HL-60 (cell line): ENCODE data around the gene MAPK11.

ENCODE experiments used
- GABPA ChIP-seq: IDR thresholded peaks from 2 replicates; pipeline ENCODE4 v1.6.1; 2012; ENCODE audit warnings: low read depth
- POLR2AphosphoS5 ChIP-seq: IDR thresholded peaks from 2 replicates; pipeline ENCODE4 v1.6.1; 2012; ENCODE audit warnings: low read depth
- TF ChIP-seq, protein P1 (sequence below): IDR thresholded peaks from one replicate; pipeline ENCODE4 v1.5.1; 2011; ENCODE audit warnings: low read length, control low read depth, inconsistent platforms; ENCODE audit not compliant: insufficient read depth

DNA sequence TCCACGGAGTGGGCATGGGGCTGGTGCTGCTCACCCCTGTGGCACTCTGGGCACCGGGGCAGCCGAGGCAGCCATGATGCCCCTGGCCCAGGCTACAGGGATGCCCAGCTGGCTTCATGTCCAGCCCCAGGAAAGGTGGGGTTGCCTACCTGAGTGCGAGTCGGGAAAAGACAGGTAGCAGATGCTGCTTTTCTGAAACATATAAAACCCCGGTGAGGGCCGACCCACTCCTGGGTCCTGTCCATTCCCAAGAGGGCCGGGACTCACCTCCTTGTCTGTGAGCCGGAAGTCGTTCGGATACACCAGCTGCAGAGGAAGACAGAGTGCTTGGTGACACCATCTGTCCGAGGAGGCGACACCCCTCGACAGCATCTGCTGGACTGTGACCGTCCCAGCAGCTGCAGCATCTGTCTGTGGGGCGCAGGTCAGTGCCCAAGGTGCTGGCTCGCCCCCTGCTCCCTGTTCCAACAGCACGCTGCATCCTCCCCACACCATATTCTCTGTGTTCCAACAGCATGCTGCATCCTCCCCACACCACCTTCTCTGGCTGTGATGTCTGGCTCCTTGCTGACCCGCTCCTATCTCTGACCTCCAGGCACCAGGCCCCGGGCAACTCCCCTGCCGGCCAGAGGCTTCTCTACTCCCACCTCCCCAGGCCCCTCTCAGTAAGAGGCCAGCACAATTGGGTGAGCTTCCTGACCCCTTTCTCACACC, 48.7 kb upstream of the MAPK11 start:
- TF ChIP-seq, protein P1, sequence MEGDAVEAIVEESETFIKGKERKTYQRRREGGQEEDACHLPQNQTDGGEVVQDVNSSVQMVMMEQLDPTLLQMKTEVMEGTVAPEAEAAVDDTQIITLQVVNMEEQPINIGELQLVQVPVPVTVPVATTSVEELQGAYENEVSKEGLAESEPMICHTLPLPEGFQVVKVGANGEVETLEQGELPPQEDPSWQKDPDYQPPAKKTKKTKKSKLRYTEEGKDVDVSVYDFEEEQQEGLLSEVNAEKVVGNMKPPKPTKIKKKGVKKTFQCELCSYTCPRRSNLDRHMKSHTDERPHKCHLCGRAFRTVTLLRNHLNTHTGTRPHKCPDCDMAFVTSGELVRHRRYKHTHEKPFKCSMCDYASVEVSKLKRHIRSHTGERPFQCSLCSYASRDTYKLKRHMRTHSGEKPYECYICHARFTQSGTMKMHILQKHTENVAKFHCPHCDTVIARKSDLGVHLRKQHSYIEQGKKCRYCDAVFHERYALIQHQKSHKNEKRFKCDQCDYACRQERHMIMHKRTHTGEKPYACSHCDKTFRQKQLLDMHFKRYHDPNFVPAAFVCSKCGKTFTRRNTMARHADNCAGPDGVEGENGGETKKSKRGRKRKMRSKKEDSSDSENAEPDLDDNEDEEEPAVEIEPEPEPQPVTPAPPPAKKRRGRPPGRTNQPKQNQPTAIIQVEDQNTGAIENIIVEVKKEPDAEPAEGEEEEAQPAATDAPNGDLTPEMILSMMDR, result no peak
- TF ChIP-seq POLR2AphosphoS5, result no peak
- TF ChIP-seq GABPA, result no peak
